H1 (cell line): ENCODE results near the gene HBM. TPM values are rescaled to one million over a fixed set of nuclear protein-coding genes. Genes with fewer than 3 reads are reported as not detected.
A peak's percentile ranks its signal among the peaks of the same experiment; 100 is the strongest.

ENCODE experiments used
- ATF3 ChIP-seq: IDR thresholded peaks from 2 replicates; pipeline ENCODE4 v1.6.1; 2011; ENCODE audit warnings: low read depth, mild to moderate bottlenecking, low read length; ENCODE audit not compliant: insufficient read depth
- CHD7 ChIP-seq: fragments of 300-600 bp; sonication (generic); IDR thresholded peaks from 2 replicates; pipeline ENCODE4 v1.7.1; 2012; ENCODE audit warnings: low read length, moderate library complexity, mild to moderate bottlenecking, inconsistent platforms; ENCODE audit not compliant: insufficient replicate concordance
- GTF2F1 ChIP-seq: IDR thresholded peaks from 2 replicates; pipeline ENCODE4 v1.6.1; 2012; ENCODE audit warnings: low read depth, low read length, improper control_type of control experiment, borderline replicate concordance
- HDAC2 ChIP-seq, 2 experiments: fragments of 300-600 bp in 1 of 2; sonication (generic) in 1 of 2; IDR thresholded peaks; 2 replicates each; pipeline ENCODE4 v1.6.1; 2011 to 2012; ENCODE audit warnings: low read depth in 2 of 2, low read length in 2 of 2, mild to moderate bottlenecking in 2 of 2, moderate library complexity in 2 of 2, borderline replicate concordance in 1 of 2, inconsistent platforms in 1 of 2
- HDAC6 ChIP-seq: IDR thresholded peaks from one replicate; pipeline ENCODE4 v1.7.1; 2012; ENCODE audit warnings: low read depth, mild to moderate bottlenecking, inconsistent platforms, low read length, moderate library complexity
- NANOG ChIP-seq: IDR thresholded peaks from 2 replicates; pipeline ENCODE4 v1.6.1; 2011; ENCODE audit warnings: low read length, low read depth, mild to moderate bottlenecking, inconsistent platforms; ENCODE audit not compliant: insufficient read depth, poor library complexity, severe bottlenecking
- RBBP5 ChIP-seq: IDR thresholded peaks from 2 replicates; pipeline ENCODE4 v1.7.1; 2012; ENCODE audit warnings: low read depth, mild to moderate bottlenecking, inconsistent platforms, low read length, moderate library complexity, borderline replicate concordance
- polyA plus RNA-seq, 7 experiments: library from polyadenylated mRNA; depleted of rRNA in 3 of 7; stranded (reverse) in 5 of 7; unstranded in 2 of 7; fragments of >200 nt in 5 of 7; fragments of 200-250 nt in 2 of 7; gene quantifications; 1 replicate in 5 of 7; 2 replicates in 1 of 7; 4 replicates in 1 of 7; pipeline versions ENCODE4 v1.2.1 to v1.2.3, GENCODE V29; 2011 to 2013; ENCODE audit warnings: missing spikeins in 2 of 7, mixed read lengths in 2 of 7
- total RNA-seq: library from RNA; stranded (reverse); fragmentation: NEBNext Ultra II Directional; extraction: Animal tissue kit (Norgen Biotek cat#: 25700); gene quantifications from 2 replicates; pipeline ENCODE4 v1.2.1, GENCODE V29; 2021

The HBM gene
- total and polyA plus RNA-seq, 2 of the 8 experiments (the other 6 are each of a cell fraction or from before 2014, with no cell fraction given): 0.88 TPM; not detected in 1

- TF ChIP-seq NANOG: no peak
- no peak for TF ChIP-seq GTF2F1
- no peak for TF ChIP-seq ATF3
- TF ChIP-seq HDAC6: no peak
- no peak for TF ChIP-seq CHD7
- TF ChIP-seq RBBP5: no peak; the same call in 1 of the 2 replicates
- TF ChIP-seq HDAC2 (IDR thresholded peaks at IDR 0.05; ENCODE audit: borderline replicate concordance in 1 of 2, low read depth in 2 of 2, low read length in 2 of 2): peak in 1 of 2 experiments; percentile 32; a peak in 1 of 4 replicates
Observed at GRCh38 chr16:180681-181564, 15.1 kb downstream of the HBM start (continued).
